ENCODE results near the gene EXOSC1.

GRCh38 chr10:97490592-97490991 is 44.8 kb upstream of the EXOSC1 start:
- TF ChIP-seq CTCF (IDR thresholded peaks at IDR 0.05; ENCODE audit: insufficient read depth, low read length) (no peak), GABPA (IDR thresholded peaks at IDR 0.05; ENCODE audit: low read depth) (no peak)

Data from HL-60 (cell line).